Upper lobe of right lung (tissue), 1 donor: ENCODE data around the gene NDUFS2. TPM values are rescaled to one million over a fixed set of nuclear protein-coding genes. Genes with fewer than 3 reads are reported as not detected.

ENCODE experiments used
- ATAC-seq: fragments of 200-7000 bp; cut with Tn5 transposase; one replicate; pipeline ENCODE4 v1.9.1; 2020; ENCODE audit warnings: mild to moderate bottlenecking, moderate library complexity
- DNase-seq: peaks from one replicate; pipeline ENCODE4 v3.0.0-alpha.2; 2020
- H3K27ac ChIP-seq: fragments of 200-600 bp; one replicate; pipeline ENCODE4 v1.8.0; 2022
- H3K27me3 ChIP-seq: fragments of 200-600 bp; one replicate; pipeline ENCODE4 v1.8.0; 2022; ENCODE audit warnings: mild to moderate bottlenecking
- H3K36me3 ChIP-seq: fragments of 200-600 bp; one replicate; pipeline ENCODE4 v1.8.0; 2022
- H3K4me1 ChIP-seq: fragments of 200-600 bp; one replicate; pipeline ENCODE4 v1.8.0; 2022
- H3K4me3 ChIP-seq: fragments of 200-600 bp; one replicate; pipeline ENCODE4 v1.8.0; 2022; ENCODE audit warnings: mild to moderate bottlenecking
- H3K9me3 ChIP-seq: fragments of 200-600 bp; one replicate; pipeline ENCODE4 v1.8.0; 2022
- CTCF ChIP-seq: fragments of 200-600 bp; IDR thresholded peaks from one replicate; pipeline ENCODE4 v1.8.0; 2022; ENCODE audit warnings: antibody characterized with exemption
- intact Hi-C: fragments of 100-400 bp; cut with DNase I; formaldehyde crosslinking; loops from one replicate; pipeline ENCODE4 v1.11.0; 2022
- total RNA-seq: library from RNA; stranded (reverse); fragmentation: NEBNext Ultra II Directional; extraction: Animal tissue kit (Norgen Biotek cat#: 25700); gene quantifications from one replicate; pipeline ENCODE4 v1.2.1, GENCODE V29; 2021
- donor health status: DM: no; HTN: yes; CAD: no; lungs with severe emphysema.

The NDUFS2 gene
- total RNA-seq, 1 donor from 2014 or later, result 66.9 TPM

DNA sequence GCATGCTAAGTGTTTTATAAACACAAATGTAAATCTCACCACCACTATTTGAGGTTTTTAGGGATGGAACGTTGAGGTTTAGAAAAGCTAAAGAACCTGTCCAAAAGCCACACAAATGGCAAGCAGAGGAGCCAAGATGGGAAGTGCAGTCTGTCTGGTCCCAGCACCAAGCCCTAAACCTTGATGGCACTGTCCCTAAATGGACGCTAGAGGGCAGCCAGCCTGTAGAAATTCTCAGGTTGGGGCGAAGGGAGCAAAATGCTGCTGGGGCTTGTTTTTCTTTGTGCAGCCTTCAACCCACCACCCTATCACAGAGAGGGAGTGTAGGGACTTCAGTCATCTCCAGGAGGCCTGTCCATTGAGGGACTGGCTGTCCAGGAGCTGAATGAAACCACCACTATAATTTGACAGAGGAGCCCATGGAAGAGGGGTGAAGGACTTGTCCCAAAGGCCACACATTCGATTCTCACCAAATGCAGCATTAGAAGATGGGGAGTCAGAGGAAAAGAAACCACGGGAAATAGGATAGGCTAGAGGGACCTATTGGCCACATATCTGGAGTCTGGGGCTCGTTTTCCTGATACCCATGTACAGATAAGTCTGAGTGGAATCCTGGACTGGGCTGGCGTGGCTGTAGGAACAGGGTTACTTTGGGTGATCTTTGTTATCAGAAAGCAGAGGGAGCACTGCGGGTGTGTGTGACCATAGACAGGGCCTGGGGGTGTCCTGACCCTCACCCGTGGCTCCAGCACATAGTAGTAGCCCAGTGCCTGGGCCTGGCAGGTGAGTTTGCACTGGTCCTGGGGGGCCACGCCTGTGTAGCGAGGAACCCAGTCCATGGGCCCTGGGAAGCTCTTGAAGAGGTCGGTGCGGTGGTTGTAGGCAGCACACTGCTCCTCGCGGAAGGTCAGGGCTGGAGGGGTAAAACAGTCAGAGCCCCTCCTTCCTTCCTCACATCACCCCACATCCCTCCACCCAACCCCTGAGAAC is 9.4 kb upstream of the NDUFS2 start:
- Histone ChIP-seq H3K36me3 (no peaks in the 10 kb centered on the region), H3K9me3 (no peaks in the 10 kb centered on the region), H3K4me3 (no peak overlapping the region), H3K27me3 (no peaks in the 10 kb centered on the region), H3K27ac (peak overlapping the region; percentile 24), H3K4me1 (peaks cover 17% of the 10 kb centered on the region)
- intact Hi-C loops, result no loop called here
- DNase-seq (no peak), ATAC-seq (peak; percentile 83)
- TF ChIP-seq CTCF, result peak; percentile 89

- Histone ChIP-seq H3K4me1 (peaks cover 26% of the 10 kb centered on the region), H3K4me3 (no peak overlapping the region), H3K9me3 (no peaks in the 10 kb centered on the region), H3K27me3 (no peaks in the 10 kb centered on the region), H3K36me3 (no peaks in the 10 kb centered on the region), H3K27ac (no peak overlapping the region)
- DNase-seq (no peak), ATAC-seq (no peak)
- intact Hi-C loops, result no loop called here
- TF ChIP-seq CTCF, result peak; percentile 25
These were observed 8.5 kb upstream of the NDUFS2 start for GRCh38 chr1:161193561-161194235.

DNA sequence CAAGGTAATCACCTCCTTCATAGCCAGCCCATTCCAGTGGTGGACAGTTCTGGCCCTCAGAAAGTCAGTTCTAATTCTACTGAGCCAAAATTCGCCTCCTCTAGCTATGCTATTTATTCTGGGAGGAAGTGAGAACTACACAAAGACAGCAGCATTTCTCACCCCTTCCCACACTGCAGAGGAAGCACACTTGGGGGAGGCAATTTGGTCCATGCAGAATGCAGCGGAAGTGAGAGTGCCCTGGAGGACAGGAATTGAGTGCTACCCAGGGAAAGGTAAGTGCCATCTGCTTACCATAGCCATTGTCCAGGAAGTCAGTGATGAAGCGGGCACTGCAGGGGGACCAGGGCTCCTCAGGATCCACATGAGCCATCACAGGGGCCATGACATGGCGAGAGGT is 7.0 kb upstream of the NDUFS2 start:
- no peak overlapping the region for H3K4me3 ChIP-seq
- ATAC-seq (peak; percentile 17), DNase-seq (no peak)
- no peaks in the 10 kb centered on the region for H3K36me3 ChIP-seq
- intact Hi-C loops, result no loop called here
- H3K9me3 ChIP-seq, result no peaks in the 10 kb centered on the region
- H3K27me3 ChIP-seq, result no peaks in the 10 kb centered on the region
- no peak overlapping the region for H3K27ac ChIP-seq
- peaks cover 39% of the 10 kb centered on the region for H3K4me1 ChIP-seq
- TF ChIP-seq CTCF, result no peak

- DNase-seq, result no peak
- H3K27me3 ChIP-seq, result no peaks in the 10 kb centered on the region
- H3K27ac ChIP-seq, result no peak overlapping the region
- ATAC-seq, result no peak
- TF ChIP-seq CTCF, result no peak
- no peaks in the 10 kb centered on the region for H3K9me3 ChIP-seq
- H3K4me1 ChIP-seq, result peaks cover 49% of the 10 kb centered on the region
- H3K4me3 ChIP-seq, result peak overlapping the region; percentile 37
- intact Hi-C loops, result no loop called here
- H3K36me3 ChIP-seq, result no peaks in the 10 kb centered on the region
These were observed 6.1 kb upstream of the NDUFS2 start for GRCh38 chr1:161196111-161196510.

GRCh38 chr1:161196521-161197451 is 5.4 kb upstream of the NDUFS2 start:
- Histone ChIP-seq H3K27me3 (no peaks in the 10 kb centered on the region), H3K4me3 (peak overlapping the region; percentile 37), H3K27ac (peak overlapping the region; percentile 98), H3K9me3 (no peaks in the 10 kb centered on the region), H3K36me3 (no peaks in the 10 kb centered on the region), H3K4me1 (peaks cover 55% of the 10 kb centered on the region)
- no peak for ATAC-seq
- no peak for DNase-seq
- intact Hi-C loops, result no loop called here
- TF ChIP-seq CTCF, result no peak
